Left ventricle myocardium inferior (tissue), 1 donor: ENCODE results near the gene IPMK. TPM values are rescaled to one million over a fixed set of nuclear protein-coding genes. Genes with fewer than 3 reads are reported as not detected.
"Not testable (repeated sequence)": the region's sequence is repeated elsewhere in the genome, so short reads cannot be mapped to it uniquely, and the experiment has no call there.

Experiments used
- DNase-seq: peaks from one replicate; pipeline ENCODE4 v3.0.0-alpha.2; 2020
- H3K27ac ChIP-seq: fragments of 200-600 bp; replicated peaks from 2 replicates; pipeline ENCODE4 v1.8.0; 2021
- H3K27me3 ChIP-seq: fragments of 200-600 bp; 2 replicates; pipeline ENCODE4 v1.8.0; 2021; ENCODE audit warnings: low read depth
- H3K36me3 ChIP-seq: fragments of 200-600 bp; 2 replicates; pipeline ENCODE4 v1.8.0; 2021
- H3K4me1 ChIP-seq: fragments of 200-600 bp; 2 replicates; pipeline ENCODE4 v1.8.0; 2021
- H3K4me3 ChIP-seq: fragments of 200-600 bp; 2 replicates; pipeline ENCODE4 v1.8.0; 2021; ENCODE audit warnings: mild to moderate bottlenecking, moderate library complexity
- H3K9me3 ChIP-seq: fragments of 200-600 bp; replicated peaks from 2 replicates; pipeline ENCODE4 v1.8.0; 2021
- CTCF ChIP-seq: fragments of 200-600 bp; IDR thresholded peaks from 2 replicates; pipeline ENCODE4 v1.8.0; 2021; ENCODE audit warnings: antibody characterized with exemption, mild to moderate bottlenecking, borderline replicate concordance
- intact Hi-C: fragments of 100-400 bp; cut with micrococcal nuclease; formaldehyde crosslinking; loops from one replicate; pipeline ENCODE4 v1.11.0; 2022
- total RNA-seq: library from RNA; stranded (reverse); fragmentation: NEBNext Ultra II Directional; extraction: Animal tissue kit (Norgen Biotek cat#: 25700); gene quantifications from one replicate; pipeline ENCODE4 v1.2.1, GENCODE V29; 2021
- donor health status: DM: no; HTN: yes; CAD: no; lungs with severe emphysema.

The IPMK gene
- total RNA-seq, 1 donor from 2014 or later = 2.3 TPM

- no peak for TF ChIP-seq CTCF
- Histone ChIP-seq H3K9me3 (no peaks in the 10 kb centered on the region), H3K4me1 (peaks cover 38% of the 10 kb centered on the region), H3K27me3 (no peaks in the 10 kb centered on the region), H3K27ac (no peak overlapping the region), H3K4me3 (no peak overlapping the region), H3K36me3 (no peaks in the 10 kb centered on the region)
- no peak for DNase-seq
- intact Hi-C loops = no loop called here
Observed at GRCh38 chr10:58262766-58263165, 4.9 kb downstream of the IPMK start.

GRCh38 chr10:58260334-58260733 is 7.4 kb downstream of the IPMK start:
- DNase-seq = no peak
- no peaks in the 10 kb centered on the region for H3K9me3 ChIP-seq
- TF ChIP-seq CTCF = no peak
- intact Hi-C loops = no loop called here
- H3K36me3 ChIP-seq = no peaks in the 10 kb centered on the region
- H3K27me3 ChIP-seq = no peaks in the 10 kb centered on the region
- H3K4me3 ChIP-seq = no peak overlapping the region
- peaks cover 16% of the 10 kb centered on the region for H3K4me1 ChIP-seq
- no peak overlapping the region for H3K27ac ChIP-seq

GRCh38 chr10:58258977-58259692 is 8.6 kb downstream of the IPMK start:
- no peaks in the 10 kb centered on the region for H3K27me3 ChIP-seq
- peaks cover 4% of the 10 kb centered on the region for H3K4me1 ChIP-seq
- H3K9me3 ChIP-seq = no peaks in the 10 kb centered on the region
- intact Hi-C loops = no loop called here
- no peak for DNase-seq
- no peak overlapping the region for H3K4me3 ChIP-seq
- no peak overlapping the region for H3K27ac ChIP-seq
- TF ChIP-seq CTCF = no peak
- H3K36me3 ChIP-seq = no peaks in the 10 kb centered on the region

GRCh38 chr10:58256013-58256780 is 11.5 kb downstream of the IPMK start:
- H3K27ac ChIP-seq, H3K9me3 ChIP-seq, DNase-seq, H3K27me3 ChIP-seq, H3K4me3 ChIP-seq, intact Hi-C loops, H3K36me3 ChIP-seq, H3K4me1 ChIP-seq: not testable (repeated sequence)

GRCh38 chr10:58254644-58255043 is 13.1 kb downstream of the IPMK start:
- Histone ChIP-seq H3K36me3 (no peaks in the 10 kb centered on the region), H3K27me3 (no peaks in the 10 kb centered on the region), H3K4me1 (no peaks in the 10 kb centered on the region), H3K9me3 (no peaks in the 10 kb centered on the region), H3K4me3 (no peak overlapping the region), H3K27ac (no peak overlapping the region)
- no peak for TF ChIP-seq CTCF
- intact Hi-C loops = no loop called here
- DNase-seq = no peak

GRCh38 chr10:58253184-58253583 is 14.5 kb downstream of the IPMK start:
- Histone ChIP-seq H3K9me3 (no peaks in the 10 kb centered on the region), H3K36me3 (no peaks in the 10 kb centered on the region), H3K4me3 (no peak overlapping the region), H3K4me1 (no peaks in the 10 kb centered on the region), H3K27me3 (no peaks in the 10 kb centered on the region), H3K27ac (no peak overlapping the region)
- TF ChIP-seq CTCF = no peak
- DNase-seq = no peak
- intact Hi-C loops = no loop called here

- H3K4me1 ChIP-seq = peaks cover 13% of the 10 kb centered on the region
- H3K4me3 ChIP-seq, DNase-seq, H3K27ac ChIP-seq, H3K27me3 ChIP-seq, H3K36me3 ChIP-seq, intact Hi-C loops: not testable (repeated sequence)
- H3K9me3 ChIP-seq = peaks cover 11% of the 10 kb centered on the region
Observed at GRCh38 chr10:58244666-58245065, 23.0 kb downstream of the IPMK start.

GRCh38 chr10:58244242-58244641 is 23.5 kb downstream of the IPMK start:
- DNase-seq, H3K27ac ChIP-seq: not testable (repeated sequence)
- H3K4me1 ChIP-seq = peaks cover 13% of the 10 kb centered on the region

More at GRCh38 chr10:58244242-58244641, 23.5 kb downstream of the IPMK start:
- intact Hi-C loops, H3K27me3 ChIP-seq, H3K4me3 ChIP-seq, H3K36me3 ChIP-seq: not testable (repeated sequence)
- peaks cover 11% of the 10 kb centered on the region for H3K9me3 ChIP-seq
